ENCODE measurements around the gene WDFY4.

Gene WDFY4

GRCh38 chr10:48684463-48684791, 246 bp upstream of the WDFY4 start:
- DNase-seq = peak in 2 of 51 donors; percentile 11 to 26

- DNase-seq = no peak
These were observed 1.1 kb downstream of the WDFY4 start for GRCh38 chr10:48685731-48686130.

- no peak for DNase-seq
These were observed 6.4 kb downstream of the WDFY4 start for GRCh38 chr10:48690791-48691660.

- DNase-seq = no peak
These were observed 7.3 kb downstream of the WDFY4 start for GRCh38 chr10:48691812-48692528.

- no peak for DNase-seq
These were observed 8.1 kb downstream of the WDFY4 start for GRCh38 chr10:48692748-48693147.

GRCh38 chr10:48693206-48693605, 8.5 kb downstream of the WDFY4 start:
- DNase-seq = no peak

- DNase-seq = no peak
These were observed 9.8 kb downstream of the WDFY4 start for GRCh38 chr10:48694371-48695030.

GRCh38 chr10:48695636-48696534, 11.2 kb downstream of the WDFY4 start:
- no peak for DNase-seq

GRCh38 chr10:48696535-48696873, 11.8 kb downstream of the WDFY4 start:
- DNase-seq = no peak

GRCh38 chr10:48697091-48697490, 12.4 kb downstream of the WDFY4 start:
- DNase-seq = no peak

- DNase-seq = peak in 1 of 51 donors; percentile 54
These were observed 13.4 kb downstream of the WDFY4 start for GRCh38 chr10:48697821-48698764.

GRCh38 chr10:48699011-48699627, 14.4 kb downstream of the WDFY4 start:
- DNase-seq = no peak

- no peak for DNase-seq
These were observed 15.4 kb downstream of the WDFY4 start for GRCh38 chr10:48700071-48700470.

GRCh38 chr10:48700493-48700892, 15.8 kb downstream of the WDFY4 start:
- DNase-seq = no peak

- DNase-seq = no peak
These were observed 16.6 kb downstream of the WDFY4 start for GRCh38 chr10:48701139-48701901.

- DNase-seq = no peak
These were observed 17.3 kb downstream of the WDFY4 start for GRCh38 chr10:48701941-48702340.

GRCh38 chr10:48703531-48704122, 19.0 kb downstream of the WDFY4 start:
- DNase-seq = no peak

- DNase-seq = no peak
These were observed 19.5 kb downstream of the WDFY4 start for GRCh38 chr10:48704156-48704555.
